Hepatocyte (in vitro differentiated cells): ENCODE data around the gene RFTN1. TPM values are rescaled to one million over a fixed set of nuclear protein-coding genes. Genes with fewer than 3 reads are reported as not detected.

Experiments
- DNase-seq: peaks from one replicate; pipeline ENCODE4 v3.0.0-alpha.2; 2016; ENCODE audit warnings: low spot score
- H2AFZ ChIP-seq: fragments of 200-600 bp; sonication (generic); 2 replicates; pipeline ENCODE4 v1.6.0; 2016; ENCODE audit warnings: antibody characterized with exemption, mild to moderate bottlenecking
- H3K27ac ChIP-seq: fragments of 200-600 bp; sonication (generic); 2 replicates; pipeline ENCODE4 v1.5.1; 2016; ENCODE audit warnings: mild to moderate bottlenecking
- H3K27me3 ChIP-seq: fragments of 200-600 bp; sonication (generic); 2 replicates; pipeline ENCODE4 v1.6.1; 2016
- H3K36me3 ChIP-seq: fragments of 200-600 bp; sonication (generic); replicated peaks from 2 replicates; pipeline ENCODE4 v1.5.1; 2016; ENCODE audit warnings: low read depth; ENCODE audit not compliant: insufficient read depth
- H3K4me1 ChIP-seq: fragments of 200-600 bp; sonication (generic); 2 replicates; pipeline ENCODE4 v1.5.1; 2016; ENCODE audit warnings: mild to moderate bottlenecking, moderate library complexity; ENCODE audit not compliant: insufficient read depth
- H3K4me2 ChIP-seq: fragments of 200-600 bp; sonication (generic); 2 replicates; pipeline ENCODE4 v1.6.0; 2016
- H3K4me3 ChIP-seq: fragments of 200-600 bp; sonication (generic); 2 replicates; pipeline ENCODE4 v1.5.1; 2016; ENCODE audit warnings: mild to moderate bottlenecking
- H3K79me2 ChIP-seq: fragments of 200-600 bp; sonication (generic); 2 replicates; pipeline ENCODE4 v1.6.0; 2017; ENCODE audit warnings: mild to moderate bottlenecking
- H3K9me2 ChIP-seq: fragments of 200-600 bp; sonication (generic); replicated peaks from 2 replicates; pipeline ENCODE4 v1.6.0; 2017; ENCODE audit warnings: mild to moderate bottlenecking; ENCODE audit not compliant: insufficient read depth
- H3K9me3 ChIP-seq: fragments of 200-600 bp; sonication (generic); 2 replicates; pipeline ENCODE4 v1.5.1; 2016; ENCODE audit warnings: low read depth, mild to moderate bottlenecking
- H4K20me1 ChIP-seq: fragments of 200-600 bp; sonication (generic); 2 replicates; pipeline ENCODE4 v1.6.0; 2016; ENCODE audit warnings: mild to moderate bottlenecking; ENCODE audit not compliant: insufficient read depth, poor library complexity, severe bottlenecking
- CTCF ChIP-seq: fragments of 200-600 bp; sonication (generic); IDR thresholded peaks from 2 replicates; pipeline ENCODE4 v1.5.1; 2016; ENCODE audit warnings: antibody characterized with exemption, mild to moderate bottlenecking; ENCODE audit not compliant: poor library complexity
- EZH2 ChIP-seq: fragments of 200-600 bp; sonication (generic); IDR thresholded peaks from 2 replicates; pipeline ENCODE4 v1.6.1; 2016; ENCODE audit warnings: antibody characterized with exemption, mild to moderate bottlenecking, borderline replicate concordance
- EZH2phosphoT487 ChIP-seq: fragments of 200-600 bp; sonication (generic); IDR thresholded peaks from one replicate; pipeline ENCODE4 v1.6.1; 2018; ENCODE audit warnings: antibody characterized with exemption, mild to moderate bottlenecking, low read depth, moderate library complexity; ENCODE audit not compliant: unreplicated experiment, severe bottlenecking
- WGBS: methylation state at CpG from one replicate; pipeline ENCODE4 v1.1.6; 2016; ENCODE audit warnings: low lambda C conversion rate; ENCODE audit errors: missing lambda C conversion rate; 5-methylcytosine and 5-hydroxymethylcytosine counted together
- polyA plus RNA-seq: library from polyadenylated mRNA; unstranded; fragments of >200 nt; fragmentation: Nextera tagmentation; extraction: Ambion mirVana; gene quantifications from 2 replicates; pipeline ENCODE4 v1.2.1, GENCODE V29; 2016
- total RNA-seq: library from RNA; depleted of rRNA; stranded (reverse); fragments of >200 nt; gene quantifications from 2 replicates; pipeline ENCODE4 v1.2.3, GENCODE V29; 2014

Gene RFTN1
- total and polyA plus RNA-seq, 2 experiments from 2014 or later, result 10.0 to 14.9 TPM

- Histone ChIP-seq H4K20me1 (no peaks in the 10 kb centered on the region), H3K27me3 (no peaks in the 10 kb centered on the region), H2AFZ (no peak overlapping the region), H3K27ac (no peak overlapping the region), H3K4me1 (no peaks in the 10 kb centered on the region), H3K9me2 (no peaks in the 10 kb centered on the region), H3K36me3 (no peaks in the 10 kb centered on the region), H3K9me3 (no peaks in the 10 kb centered on the region), H3K79me2 (no peaks in the 10 kb centered on the region), H3K4me2 (no peak overlapping the region), H3K4me3 (no peak overlapping the region)
- WGBS, result 45% methylated on average over 5 of the region's 5 CpGs
- no peak for DNase-seq
- TF ChIP-seq EZH2 (no peak), EZH2phosphoT487 (no peak)
Measured at GRCh38 chr3:16533928-16534574, 20.6 kb upstream of the RFTN1 start.

GRCh38 chr3:16529264-16529663, 15.8 kb upstream of the RFTN1 start:
- DNase-seq, result no peak
- no peak overlapping the region for H3K4me3 ChIP-seq
- no peaks in the 10 kb centered on the region for H3K9me3 ChIP-seq
- H3K27me3 ChIP-seq, result no peaks in the 10 kb centered on the region
- no peaks in the 10 kb centered on the region for H4K20me1 ChIP-seq
- no peaks in the 10 kb centered on the region for H3K9me2 ChIP-seq
- no peaks in the 10 kb centered on the region for H3K79me2 ChIP-seq
- H3K4me1 ChIP-seq, result no peaks in the 10 kb centered on the region
- TF ChIP-seq EZH2 (no peak), CTCF (no peak), EZH2phosphoT487 (no peak)
- no peak overlapping the region for H2AFZ ChIP-seq
- H3K4me2 ChIP-seq, result no peak overlapping the region
- no peak overlapping the region for H3K27ac ChIP-seq
- H3K36me3 ChIP-seq, result no peaks in the 10 kb centered on the region
- WGBS, result 63% methylated on average over 1 of the region's 1 CpG

DNA sequence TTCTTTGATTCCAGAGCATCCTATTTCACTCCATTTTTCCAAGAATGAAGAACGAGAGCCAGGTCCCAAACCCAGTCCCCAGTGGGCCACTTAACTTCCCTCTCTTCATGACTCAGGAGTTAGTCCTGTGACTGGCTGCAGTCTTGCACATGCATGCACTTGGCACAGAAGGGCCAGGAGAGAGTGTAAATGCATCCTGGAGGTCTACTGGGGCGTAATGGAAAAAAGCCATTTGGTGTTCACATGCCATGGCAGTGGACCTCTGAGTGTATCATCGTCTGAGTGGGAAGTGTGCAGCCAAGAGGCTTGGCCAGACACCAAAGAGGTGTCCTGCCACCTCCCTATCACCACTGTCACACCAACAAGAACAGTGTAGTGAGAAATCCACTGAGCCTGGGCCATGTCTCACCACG, 15.1 kb upstream of the RFTN1 start:
- 86% methylated on average over 4 of the region's 4 CpGs for WGBS
- Histone ChIP-seq H3K79me2 (no peaks in the 10 kb centered on the region), H3K9me2 (no peaks in the 10 kb centered on the region), H3K4me3 (no peak overlapping the region), H3K4me1 (no peaks in the 10 kb centered on the region), H3K4me2 (no peak overlapping the region), H3K9me3 (no peaks in the 10 kb centered on the region), H3K36me3 (no peaks in the 10 kb centered on the region), H4K20me1 (no peaks in the 10 kb centered on the region), H3K27me3 (no peaks in the 10 kb centered on the region), H2AFZ (no peak overlapping the region), H3K27ac (no peak overlapping the region)
- TF ChIP-seq EZH2phosphoT487, result no peak
- no peak for TF ChIP-seq CTCF
- no peak for TF ChIP-seq EZH2
- no peak for DNase-seq

GRCh38 chr3:16528106-16528505, 14.6 kb upstream of the RFTN1 start:
- Histone ChIP-seq H3K36me3 (no peaks in the 10 kb centered on the region), H3K9me2 (no peaks in the 10 kb centered on the region), H3K27me3 (no peaks in the 10 kb centered on the region), H3K4me2 (no peak overlapping the region), H3K27ac (no peak overlapping the region), H3K9me3 (no peaks in the 10 kb centered on the region), H4K20me1 (no peaks in the 10 kb centered on the region), H3K79me2 (no peaks in the 10 kb centered on the region), H3K4me3 (no peak overlapping the region), H3K4me1 (no peaks in the 10 kb centered on the region), H2AFZ (no peak overlapping the region)
- DNase-seq, result no peak
- 93% methylated on average over 5 of the region's 5 CpGs for WGBS
- TF ChIP-seq EZH2, result no peak
- TF ChIP-seq CTCF, result no peak
- TF ChIP-seq EZH2phosphoT487, result no peak
